Testis (tissue), 2 donors: ENCODE measurements around the gene YBEY.

Experiments used
- POLR2A ChIP-seq: fragments of 450-650 bp; IDR thresholded peaks from one replicate; pipeline ENCODE4 v1.6.1; 2017; ENCODE audit warnings: antibody characterized with exemption, mild to moderate bottlenecking, moderate library complexity
- TF ChIP-seq, protein P1 (sequence below), 3 experiments: fragments of 450-650 bp in 2 of 3; fragments of 200-600 bp in 1 of 3; sonication (generic) in 1 of 3; IDR thresholded peaks; one replicate each; pipeline ENCODE4 v1.5.1; 2016 to 2019; ENCODE audit warnings: antibody characterized with exemption in 3 of 3, mild to moderate bottlenecking in 2 of 3, moderate library complexity in 1 of 3

GRCh38 chr21:46299167-46299566 lies 13.0 kb downstream of the YBEY start:
- TF ChIP-seq, protein P1, sequence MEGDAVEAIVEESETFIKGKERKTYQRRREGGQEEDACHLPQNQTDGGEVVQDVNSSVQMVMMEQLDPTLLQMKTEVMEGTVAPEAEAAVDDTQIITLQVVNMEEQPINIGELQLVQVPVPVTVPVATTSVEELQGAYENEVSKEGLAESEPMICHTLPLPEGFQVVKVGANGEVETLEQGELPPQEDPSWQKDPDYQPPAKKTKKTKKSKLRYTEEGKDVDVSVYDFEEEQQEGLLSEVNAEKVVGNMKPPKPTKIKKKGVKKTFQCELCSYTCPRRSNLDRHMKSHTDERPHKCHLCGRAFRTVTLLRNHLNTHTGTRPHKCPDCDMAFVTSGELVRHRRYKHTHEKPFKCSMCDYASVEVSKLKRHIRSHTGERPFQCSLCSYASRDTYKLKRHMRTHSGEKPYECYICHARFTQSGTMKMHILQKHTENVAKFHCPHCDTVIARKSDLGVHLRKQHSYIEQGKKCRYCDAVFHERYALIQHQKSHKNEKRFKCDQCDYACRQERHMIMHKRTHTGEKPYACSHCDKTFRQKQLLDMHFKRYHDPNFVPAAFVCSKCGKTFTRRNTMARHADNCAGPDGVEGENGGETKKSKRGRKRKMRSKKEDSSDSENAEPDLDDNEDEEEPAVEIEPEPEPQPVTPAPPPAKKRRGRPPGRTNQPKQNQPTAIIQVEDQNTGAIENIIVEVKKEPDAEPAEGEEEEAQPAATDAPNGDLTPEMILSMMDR (IDR thresholded peaks at IDR 0.05): no peak
- no peak for TF ChIP-seq POLR2A
